Measurements from ENCODE around the gene LRRC1. TPM values are rescaled to one million over a fixed set of nuclear protein-coding genes. Genes with fewer than 3 reads are reported as not detected.
A peak's percentile ranks its signal among the peaks of the same experiment; 100 is the strongest.

LRRC1 gene
- total RNA-seq, 1 donor from 2014 or later, result 14.3 TPM

DNA sequence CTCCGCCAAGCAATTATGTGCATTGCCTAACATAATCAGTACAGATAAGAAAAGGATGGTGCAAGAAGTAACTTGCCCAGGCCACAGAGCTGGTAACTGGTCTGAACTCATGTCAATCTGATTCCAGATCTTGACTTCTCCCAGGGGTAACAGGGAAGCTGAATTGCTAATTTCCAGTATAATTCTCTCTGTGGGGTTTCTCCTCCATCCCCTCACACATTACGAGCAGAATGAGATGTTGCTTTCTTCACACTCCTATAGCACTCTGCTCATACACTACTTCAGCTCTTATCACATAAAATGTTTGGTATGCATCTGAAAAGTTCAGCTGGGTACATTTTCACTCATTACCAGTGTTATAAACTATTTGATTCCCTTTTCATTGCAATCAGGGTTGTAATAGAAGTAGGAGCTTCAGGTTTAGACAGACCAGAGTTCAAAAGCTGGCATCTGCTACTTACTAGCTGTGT, 24.0 kb upstream of the LRRC1 start:
- Histone ChIP-seq H3K9ac (ENCODE audit: low read length) (no peak overlapping the region), H3K27ac (ENCODE audit: low read depth, low read length) (no peak overlapping the region), H2AFZ (ENCODE audit: low read depth, low read length) (no peak overlapping the region), H3K4me2 (ENCODE audit: low read length) (no peak overlapping the region), H3K27me3 (ENCODE audit: insufficient read depth, low read length) (no peaks in the 10 kb centered on the region), H4K20me1 (ENCODE audit: insufficient read depth, low read length) (no peaks in the 10 kb centered on the region), H3K4me1 (ENCODE audit: insufficient read depth, low read length) (no peaks in the 10 kb centered on the region), H3K79me2 (ENCODE audit: insufficient read depth, low read length) (no peaks in the 10 kb centered on the region), H3K36me3 (ENCODE audit: insufficient read depth, low read length) (no peaks in the 10 kb centered on the region), H3K4me3 (ENCODE audit: insufficient read depth, low read depth, low read length) (no peak overlapping the region), H3K9me3 (ENCODE audit: insufficient read depth, low read depth, low read length) (no peaks in the 10 kb centered on the region)
- no peak for TF ChIP-seq EZH2 (IDR thresholded peaks at IDR 0.05; ENCODE audit: insufficient read depth, low read length)
- TF ChIP-seq, protein P1, sequence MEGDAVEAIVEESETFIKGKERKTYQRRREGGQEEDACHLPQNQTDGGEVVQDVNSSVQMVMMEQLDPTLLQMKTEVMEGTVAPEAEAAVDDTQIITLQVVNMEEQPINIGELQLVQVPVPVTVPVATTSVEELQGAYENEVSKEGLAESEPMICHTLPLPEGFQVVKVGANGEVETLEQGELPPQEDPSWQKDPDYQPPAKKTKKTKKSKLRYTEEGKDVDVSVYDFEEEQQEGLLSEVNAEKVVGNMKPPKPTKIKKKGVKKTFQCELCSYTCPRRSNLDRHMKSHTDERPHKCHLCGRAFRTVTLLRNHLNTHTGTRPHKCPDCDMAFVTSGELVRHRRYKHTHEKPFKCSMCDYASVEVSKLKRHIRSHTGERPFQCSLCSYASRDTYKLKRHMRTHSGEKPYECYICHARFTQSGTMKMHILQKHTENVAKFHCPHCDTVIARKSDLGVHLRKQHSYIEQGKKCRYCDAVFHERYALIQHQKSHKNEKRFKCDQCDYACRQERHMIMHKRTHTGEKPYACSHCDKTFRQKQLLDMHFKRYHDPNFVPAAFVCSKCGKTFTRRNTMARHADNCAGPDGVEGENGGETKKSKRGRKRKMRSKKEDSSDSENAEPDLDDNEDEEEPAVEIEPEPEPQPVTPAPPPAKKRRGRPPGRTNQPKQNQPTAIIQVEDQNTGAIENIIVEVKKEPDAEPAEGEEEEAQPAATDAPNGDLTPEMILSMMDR (IDR thresholded peaks at IDR 0.05; ENCODE audit: insufficient read depth, low read depth, low read length), result no peak
- Mint-ChIP-seq H3K36me3 (ENCODE audit: low read depth, unreplicated experiment) (peaks cover 10% of the 10 kb centered on the region), H3K27ac (ENCODE audit: unreplicated experiment) (no peak overlapping the region), H3K4me3 (ENCODE audit: unreplicated experiment) (no peak overlapping the region), H3K27me3 (ENCODE audit: low read depth, unreplicated experiment) (no peaks in the 10 kb centered on the region), H3K9me3 (ENCODE audit: unreplicated experiment) (peaks cover 6% of the 10 kb centered on the region), H3K4me1 (ENCODE audit: low read depth, unreplicated experiment) (peaks cover 5% of the 10 kb centered on the region)
- DNase-seq (ENCODE audit: low read depth) (peak; percentile 57), FAIRE-seq (no peak)

DNA sequence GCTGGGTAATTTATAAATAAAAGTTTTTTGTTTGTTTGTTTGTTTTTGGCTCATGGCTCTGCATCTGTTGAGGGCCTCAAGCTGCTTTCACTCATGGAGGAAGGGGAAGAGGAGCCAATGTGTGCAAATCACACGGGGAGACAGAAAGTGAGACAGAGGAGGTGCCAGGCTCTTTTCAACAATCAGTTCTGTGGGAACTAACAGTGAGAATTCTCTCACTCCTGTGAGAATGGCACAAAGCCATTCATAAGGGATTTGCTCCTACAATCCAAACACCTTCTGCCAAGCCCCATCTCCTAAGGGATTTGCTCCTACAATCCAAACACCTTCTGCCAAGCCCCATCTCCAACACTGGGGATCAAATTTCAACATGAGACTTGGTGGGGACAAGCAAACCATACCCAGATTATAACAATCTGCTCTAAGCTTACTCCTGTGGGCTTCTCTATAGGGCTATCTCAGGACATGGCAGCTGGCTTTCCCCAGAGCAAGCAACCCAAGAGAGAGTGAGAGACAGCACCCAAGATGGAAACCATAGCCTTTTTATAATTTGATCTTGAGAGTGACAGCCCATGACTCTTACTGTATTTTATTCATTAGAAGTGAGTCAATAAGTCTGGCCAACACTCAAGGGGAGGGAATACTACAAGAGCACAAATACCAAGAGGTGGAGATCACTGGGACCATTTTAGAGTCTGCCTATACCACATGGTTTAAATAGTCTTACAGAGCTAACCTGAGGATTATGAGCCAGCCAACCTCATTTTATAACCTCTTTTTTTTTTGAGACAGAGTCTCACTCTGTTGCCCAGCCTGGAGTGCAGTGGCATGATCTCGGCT, 22.8 kb upstream of the LRRC1 start:
- no peaks in the 10 kb centered on the region for H3K27me3 Mint-ChIP-seq (ENCODE audit: low read depth, unreplicated experiment)
- peak overlapping the region; percentile 58 for H3K27ac Mint-ChIP-seq (ENCODE audit: unreplicated experiment)
- TF ChIP-seq, protein P1 (IDR thresholded peaks at IDR 0.05; ENCODE audit: insufficient read depth, low read depth, low read length), result no peak
- TF ChIP-seq EZH2 (IDR thresholded peaks at IDR 0.05; ENCODE audit: insufficient read depth, low read length), result no peak
- Histone ChIP-seq H3K4me2 (ENCODE audit: low read length) (no peak overlapping the region), H3K9me3 (ENCODE audit: insufficient read depth, low read depth, low read length) (no peaks in the 10 kb centered on the region), H3K4me3 (ENCODE audit: insufficient read depth, low read depth, low read length) (no peak overlapping the region), H3K9ac (ENCODE audit: low read length) (no peak overlapping the region), H3K27me3 (ENCODE audit: insufficient read depth, low read length) (no peaks in the 10 kb centered on the region), H4K20me1 (ENCODE audit: insufficient read depth, low read length) (no peaks in the 10 kb centered on the region), H3K79me2 (ENCODE audit: insufficient read depth, low read length) (no peaks in the 10 kb centered on the region), H2AFZ (ENCODE audit: low read depth, low read length) (no peak overlapping the region), H3K4me1 (ENCODE audit: insufficient read depth, low read length) (no peaks in the 10 kb centered on the region), H3K36me3 (ENCODE audit: insufficient read depth, low read length) (no peaks in the 10 kb centered on the region), H3K27ac (ENCODE audit: low read depth, low read length) (no peak overlapping the region)
- peaks cover 10% of the 10 kb centered on the region for H3K9me3 Mint-ChIP-seq (ENCODE audit: unreplicated experiment)
- no peak overlapping the region for H3K4me3 Mint-ChIP-seq (ENCODE audit: unreplicated experiment)
- peak; percentile 87 for DNase-seq (ENCODE audit: low read depth)
- H3K4me1 Mint-ChIP-seq (ENCODE audit: low read depth, unreplicated experiment), result peaks cover 5% of the 10 kb centered on the region
- H3K36me3 Mint-ChIP-seq (ENCODE audit: low read depth, unreplicated experiment), result peaks cover 10% of the 10 kb centered on the region
- no peak for FAIRE-seq

Measured in astrocyte (in vitro differentiated cells and primary cell).